Activated CD8-positive, alpha-beta memory T cell treated with anti-CD3 and anti-CD28 coated beads, Interleukin-2, amount 50 U/mL, for 48 hours (primary cell): ENCODE results near the gene ZNF554.

ENCODE experiments used
- DNase-seq: peaks from one replicate; pipeline ENCODE4 v3.0.0-alpha.2; 2020

Gene ZNF554

GRCh38 chr19:2819540-2820111 lies at the start of gene ZNF554:
Gene ZNF554 (plus strand): TSS chr19:2819868. CDS start chr19:2820072, 204 bp downstream.
- peak; percentile 100 for DNase-seq

GRCh38 chr19:2770055-2771013 lies 49.3 kb upstream of the ZNF554 start:
- DNase-seq, result no peak

- no peak for DNase-seq
Observed at GRCh38 chr19:2771786-2772674, 47.6 kb upstream of the ZNF554 start.

GRCh38 chr19:2774083-2774679 lies 45.5 kb upstream of the ZNF554 start:
- no peak for DNase-seq

- DNase-seq, result no peak
Observed at GRCh38 chr19:2774953-2775555, 44.6 kb upstream of the ZNF554 start.

- DNase-seq, result peak; percentile 88
Observed at GRCh38 chr19:2775556-2776430, 43.9 kb upstream of the ZNF554 start.

GRCh38 chr19:2777952-2778683 lies 41.5 kb upstream of the ZNF554 start:
- no peak for DNase-seq

GRCh38 chr19:2779121-2779740 lies 40.4 kb upstream of the ZNF554 start:
- no peak for DNase-seq

- no peak for DNase-seq
Observed at GRCh38 chr19:2780284-2780683, 39.4 kb upstream of the ZNF554 start.

GRCh38 chr19:2782329-2782935 lies 37.2 kb upstream of the ZNF554 start:
- DNase-seq, result peak; percentile 69

GRCh38 chr19:2782936-2783780 lies 36.5 kb upstream of the ZNF554 start, which contains the start of gene SGTA:
Gene SGTA (minus strand): TSS chr19:2783273. CDS start chr19:2769068, 14,205 bp downstream.
- peak; percentile 97 for DNase-seq

GRCh38 chr19:2783781-2784145 lies 35.9 kb upstream of the ZNF554 start:
- DNase-seq, result no peak

- peak; percentile 100 for DNase-seq
Observed at GRCh38 chr19:2785244-2785997, 34.2 kb upstream of the ZNF554 start, which contains the start of gene THOP1. Gene THOP1 (plus strand): TSS chr19:2785503. CDS start chr19:2785663, 160 bp downstream.

- DNase-seq, result no peak
Observed at GRCh38 chr19:2787115-2787514, 32.6 kb upstream of the ZNF554 start.

- no peak for DNase-seq
Observed at GRCh38 chr19:2788237-2788636, 31.4 kb upstream of the ZNF554 start.

GRCh38 chr19:2790194-2790556 lies 29.5 kb upstream of the ZNF554 start:
- DNase-seq, result no peak

- DNase-seq, result no peak
Observed at GRCh38 chr19:2790557-2791271, 29.0 kb upstream of the ZNF554 start.
